ENCODE measurements around the gene IL17RE. TPM values are rescaled to one million over a fixed set of nuclear protein-coding genes. Genes with fewer than 3 reads are reported as not detected.
"Not testable (repeated sequence)": the region's sequence is repeated elsewhere in the genome, so short reads cannot be mapped to it uniquely, and the experiment has no call there.

The IL17RE gene
- total RNA-seq, 1 experiment from 2014 or later = 4.0 TPM

- BruUV-seq (replicated peaks) = no TSS peak
Measured at GRCh38 chr3:9937486-9938238, 35.0 kb downstream of the IL17RE start.

GRCh38 chr3:9938966-9939365 is 36.3 kb downstream of the IL17RE start:
- H3K9ac ChIP-seq (ENCODE audit: low read length) = no peak overlapping the region
- no peak overlapping the region for H2AFZ ChIP-seq (ENCODE audit: low read length)
- H3K9me2 ChIP-seq (replicated peaks; ENCODE audit: low read length) = no peaks in the 10 kb centered on the region
- no peak overlapping the region for H3K27ac ChIP-seq (ENCODE audit: low read length)
- peaks cover 19% of the 10 kb centered on the region for H3K79me2 ChIP-seq (ENCODE audit: low read length)
- no peak overlapping the region for H3K4me2 ChIP-seq (ENCODE audit: low read length)
- intact Hi-C loops (cut with micrococcal nuclease) = no loop called here
- no TSS peak for BruUV-seq (replicated peaks)
- H3K4me3 ChIP-seq (ENCODE audit: low read length) = no peak overlapping the region
- DNase-seq (no peak), ATAC-seq (no peak)
- no peaks in the 10 kb centered on the region for H3K9me3 ChIP-seq (ENCODE audit: low read length)
- no peaks in the 10 kb centered on the region for H4K20me1 ChIP-seq (ENCODE audit: low read length)
- H3K27me3 ChIP-seq (ENCODE audit: low read length) = no peaks in the 10 kb centered on the region
- TF ChIP-seq EZH2phosphoT487 (IDR thresholded peaks at IDR 0.05; ENCODE audit: borderline replicate concordance, low read length) (no peak), EZH2 (IDR thresholded peaks at IDR 0.05; ENCODE audit: low read length, unreplicated experiment) (no peak), CTCF (conservative IDR thresholded peaks at IDR 0.05; ENCODE audit: low read depth, low read length) (no peak)
- H3K4me1 ChIP-seq (ENCODE audit: insufficient read depth, low read length) = peaks cover 22% of the 10 kb centered on the region
- POLR2A ChIA-PET (ENCODE audit: unreplicated experiment) = no interaction called here
- CTCF ChIA-PET = no interaction called here
- H3F3A ChIP-seq (ENCODE audit: low read length, unreplicated experiment) = no peaks in the 10 kb centered on the region
- H3K36me3 ChIP-seq (ENCODE audit: low read depth, low read length) = no peaks in the 10 kb centered on the region

More at GRCh38 chr3:9937486-9938238, 35.0 kb downstream of the IL17RE start:
- Histone ChIP-seq H3K36me3 (ENCODE audit: low read depth, low read length) (no peaks in the 10 kb centered on the region), H3K79me2 (ENCODE audit: low read length) (peaks cover 19% of the 10 kb centered on the region), H3K27ac (ENCODE audit: low read length) (no peak overlapping the region), H3K4me3 (ENCODE audit: low read length) (no peak overlapping the region), H3K4me1 (ENCODE audit: insufficient read depth, low read length) (peaks cover 30% of the 10 kb centered on the region), H3K9ac (ENCODE audit: low read length) (no peak overlapping the region), H4K20me1 (ENCODE audit: low read length) (no peaks in the 10 kb centered on the region), H3K9me3 (ENCODE audit: low read length) (no peaks in the 10 kb centered on the region), H3K4me2 (ENCODE audit: low read length) (no peak overlapping the region), H3K27me3 (ENCODE audit: low read length) (no peaks in the 10 kb centered on the region), H3K9me2 (replicated peaks; ENCODE audit: low read length) (no peaks in the 10 kb centered on the region), H2AFZ (ENCODE audit: low read length) (no peak overlapping the region), H3F3A (ENCODE audit: low read length, unreplicated experiment) (no peaks in the 10 kb centered on the region)
- DNase-seq (no peak), ATAC-seq (no peak)
- intact Hi-C loops (cut with micrococcal nuclease) = no loop called here
- ChIA-PET CTCF (no interaction called here), POLR2A (ENCODE audit: unreplicated experiment) (no interaction called here)
- TF ChIP-seq EZH2 (IDR thresholded peaks at IDR 0.05; ENCODE audit: low read length, unreplicated experiment) = no peak
- no peak for TF ChIP-seq EZH2phosphoT487 (IDR thresholded peaks at IDR 0.05; ENCODE audit: borderline replicate concordance, low read length)
- no peak for TF ChIP-seq CTCF (conservative IDR thresholded peaks at IDR 0.05; ENCODE audit: low read depth, low read length)

GRCh38 chr3:9939906-9940305 is 37.3 kb downstream of the IL17RE start:
- H4K20me1 ChIP-seq (ENCODE audit: low read length); H3K27me3 ChIP-seq (ENCODE audit: low read length); H3K36me3 ChIP-seq (ENCODE audit: low read depth, low read length); H3K27ac ChIP-seq (ENCODE audit: low read length); H3K4me2 ChIP-seq (ENCODE audit: low read length); H3K4me3 ChIP-seq (ENCODE audit: low read length); H2AFZ ChIP-seq (ENCODE audit: low read length); H3K9me2 ChIP-seq (replicated peaks; ENCODE audit: low read length); H3K9me3 ChIP-seq (ENCODE audit: low read length); intact Hi-C loops (cut with micrococcal nuclease); H3F3A ChIP-seq (ENCODE audit: low read length, unreplicated experiment); POLR2A ChIA-PET (ENCODE audit: unreplicated experiment); CTCF ChIA-PET; H3K79me2 ChIP-seq (ENCODE audit: low read length); DNase-seq; ATAC-seq; BruUV-seq (replicated peaks); H3K9ac ChIP-seq (ENCODE audit: low read length): not testable (repeated sequence)
- peaks cover 13% of the 10 kb centered on the region for H3K4me1 ChIP-seq (ENCODE audit: insufficient read depth, low read length)

Measured in PC-3 (cell line).